K562 (cell line): ENCODE measurements around the gene MBOAT1. TPM values are rescaled to one million over a fixed set of nuclear protein-coding genes. Genes with fewer than 3 reads are reported as not detected.

Experiments used
- ASH1L ChIP-seq: fragments of 450-650 bp; IDR thresholded peaks from 2 replicates; pipeline ENCODE4 v1.6.1; 2018; ENCODE audit warnings: borderline replicate concordance, mild to moderate bottlenecking, low read depth; ENCODE audit not compliant: partially characterized antibody
- CCNT2 ChIP-seq: IDR thresholded peaks from 2 replicates; pipeline ENCODE4 v1.6.1; 2011; ENCODE audit warnings: borderline replicate concordance, low read depth, mild to moderate bottlenecking, moderate library complexity, mixed read lengths, low read length; ENCODE audit not compliant: insufficient read length; ENCODE audit errors: extremely low read depth
- EP300 ChIP-seq: IDR thresholded peaks from 2 replicates; pipeline ENCODE4 v1.6.1; 2012; ENCODE audit warnings: low read length, improper control_type of control experiment
- FOXA1 ChIP-seq: fragments of 450-650 bp; IDR thresholded peaks from 2 replicates; pipeline ENCODE4 v1.6.1; 2016; ENCODE audit warnings: mild to moderate bottlenecking, borderline replicate concordance
- MTA2 ChIP-seq: fragments of 450-650 bp; IDR thresholded peaks from 2 replicates; pipeline ENCODE4 v1.6.1; 2016; ENCODE audit warnings: low read depth
- PRPF4 ChIP-seq: fragments of 200-400 bp; formaldehyde crosslinking; IDR thresholded peaks from one replicate; pipeline ENCODE4 v1.6.1; 2017; ENCODE audit warnings: low read length, low read depth, mild to moderate bottlenecking; ENCODE audit not compliant: insufficient read depth, poor library complexity, severe bottlenecking
- SOX6 ChIP-seq: fragments of 450-650 bp; IDR thresholded peaks from 2 replicates; pipeline ENCODE4 v1.6.1; 2014; ENCODE audit warnings: mild to moderate bottlenecking
- U2AF2 ChIP-seq: fragments of 200-400 bp; formaldehyde crosslinking; optimal IDR thresholded peaks from 2 replicates; pipeline ENCODE3; 2017; ENCODE audit warnings: low read depth, mild to moderate bottlenecking, low read length
- ZNF699 ChIP-seq: fragments of 250-450 bp; sonication (Bioruptor Pico); IDR thresholded peaks from 2 replicates; pipeline ENCODE4 v1.8.0; 2021; ENCODE audit warnings: mild to moderate bottlenecking, moderate library complexity; ENCODE audit not compliant: insufficient replicate concordance
- polyA plus RNA-seq, 8 experiments: library from polyadenylated mRNA; depleted of rRNA in 4 of 8; stranded (reverse) in 5 of 8; unstranded in 3 of 8; fragments of >200 nt; fragmentation: Nextera tagmentation in 2 of 8; fragmentation: Illumina TruSeq in 1 of 8; extraction: Ambion mirVana in 2 of 8; extraction: Trizol in 1 of 8; gene quantifications; 2 replicates each; pipeline versions ENCODE4 v1.2.1 to v1.2.3, GENCODE V29; 2011 to 2014; ENCODE audit warnings: inconsistent platforms in 1 of 8, missing spikeins in 1 of 8
- total RNA-seq, 7 experiments: library from RNA; depleted of rRNA in 6 of 7; stranded (reverse); fragments of >200 nt in 6 of 7; fragmentation: Illumina TruSeq in 2 of 7; extraction: Trizol in 2 of 7; gene quantifications; 2 replicates each; pipeline versions ENCODE4 v1.2.1 to v1.2.3, GENCODE V29; 2011 to 2021; ENCODE audit warnings: low replicate concordance in 1 of 7
- TF ChIP-seq, protein P1 (sequence below), 2 experiments: fragments of 450-650 bp; IDR thresholded peaks; 2 replicates each; pipeline ENCODE4 v1.6.1; 2018; ENCODE audit warnings: mild to moderate bottlenecking in 2 of 2, low read depth in 1 of 2; ENCODE audit not compliant: partially characterized antibody in 2 of 2
- TF ChIP-seq, protein P2 (sequence below): IDR thresholded peaks from 2 replicates; pipeline ENCODE4 v1.6.1; 2011; ENCODE audit warnings: borderline replicate concordance, low read depth, mild to moderate bottlenecking, moderate library complexity, low read length; ENCODE audit not compliant: insufficient read depth, poor library complexity, severe bottlenecking
- TF ChIP-seq, protein P3 (sequence below): fragments of 450-650 bp; IDR thresholded peaks from one replicate; pipeline ENCODE4 v1.6.1; 2018; ENCODE audit warnings: mild to moderate bottlenecking, moderate library complexity; ENCODE audit not compliant: partially characterized antibody
- TF ChIP-seq, protein P4 (sequence below): sonication (generic); formaldehyde crosslinking; IDR thresholded peaks from 2 replicates; pipeline ENCODE4 v1.8.0; 2022; ENCODE audit warnings: mild to moderate bottlenecking, missing genetic modification reagents

Gene MBOAT1
- total and polyA plus RNA-seq, 9 of the 15 experiments (the other 6 are each of a cell fraction or from before 2014, with no cell fraction given): 0.13 to 16.5 (median 10.3) TPM

DNA sequence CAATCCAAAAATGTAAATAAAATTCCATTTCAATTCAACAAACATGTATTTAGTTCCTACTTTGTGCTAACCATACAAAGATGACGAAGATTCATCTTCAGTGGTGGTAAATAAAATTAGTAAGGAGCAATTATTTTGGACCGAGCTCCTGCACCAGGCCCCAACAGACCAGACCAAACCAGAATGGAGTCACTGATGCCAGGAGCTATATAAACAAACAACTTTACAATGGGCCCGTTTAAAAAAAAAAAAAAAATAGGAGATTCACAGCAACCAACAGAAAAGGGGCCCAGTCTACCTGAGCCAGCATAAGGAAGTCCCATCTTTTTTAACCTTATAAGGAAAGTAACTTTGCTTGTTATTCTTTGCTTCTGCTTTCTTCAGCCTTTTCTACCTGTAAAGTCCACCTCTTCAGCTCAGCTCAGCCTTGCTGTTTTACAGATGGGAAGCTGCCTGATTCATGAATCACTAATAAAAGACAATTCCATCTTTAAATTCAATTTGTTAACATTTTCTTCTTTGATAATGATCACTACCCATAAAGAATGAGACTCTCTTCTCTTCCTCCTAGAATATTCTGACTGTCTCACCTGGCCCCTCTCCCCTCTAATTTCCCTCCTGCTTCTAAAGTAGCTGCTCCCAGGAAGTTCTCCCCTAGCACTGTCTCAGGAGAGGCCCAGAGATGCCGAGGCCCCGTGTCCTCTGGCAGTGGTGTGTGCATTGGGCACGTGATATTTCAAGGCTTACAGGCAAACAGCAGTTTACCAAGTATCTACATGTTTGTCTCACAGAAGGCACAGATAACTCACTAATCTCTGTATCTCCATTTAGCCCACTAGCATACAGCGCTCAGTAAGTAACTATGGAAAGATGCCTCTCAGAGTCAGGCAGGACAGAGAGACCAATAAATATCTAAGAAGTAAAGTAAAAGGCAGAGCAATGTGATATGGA lies 8.4 kb downstream of the MBOAT1 start (continued):
- TF ChIP-seq, protein P1, sequence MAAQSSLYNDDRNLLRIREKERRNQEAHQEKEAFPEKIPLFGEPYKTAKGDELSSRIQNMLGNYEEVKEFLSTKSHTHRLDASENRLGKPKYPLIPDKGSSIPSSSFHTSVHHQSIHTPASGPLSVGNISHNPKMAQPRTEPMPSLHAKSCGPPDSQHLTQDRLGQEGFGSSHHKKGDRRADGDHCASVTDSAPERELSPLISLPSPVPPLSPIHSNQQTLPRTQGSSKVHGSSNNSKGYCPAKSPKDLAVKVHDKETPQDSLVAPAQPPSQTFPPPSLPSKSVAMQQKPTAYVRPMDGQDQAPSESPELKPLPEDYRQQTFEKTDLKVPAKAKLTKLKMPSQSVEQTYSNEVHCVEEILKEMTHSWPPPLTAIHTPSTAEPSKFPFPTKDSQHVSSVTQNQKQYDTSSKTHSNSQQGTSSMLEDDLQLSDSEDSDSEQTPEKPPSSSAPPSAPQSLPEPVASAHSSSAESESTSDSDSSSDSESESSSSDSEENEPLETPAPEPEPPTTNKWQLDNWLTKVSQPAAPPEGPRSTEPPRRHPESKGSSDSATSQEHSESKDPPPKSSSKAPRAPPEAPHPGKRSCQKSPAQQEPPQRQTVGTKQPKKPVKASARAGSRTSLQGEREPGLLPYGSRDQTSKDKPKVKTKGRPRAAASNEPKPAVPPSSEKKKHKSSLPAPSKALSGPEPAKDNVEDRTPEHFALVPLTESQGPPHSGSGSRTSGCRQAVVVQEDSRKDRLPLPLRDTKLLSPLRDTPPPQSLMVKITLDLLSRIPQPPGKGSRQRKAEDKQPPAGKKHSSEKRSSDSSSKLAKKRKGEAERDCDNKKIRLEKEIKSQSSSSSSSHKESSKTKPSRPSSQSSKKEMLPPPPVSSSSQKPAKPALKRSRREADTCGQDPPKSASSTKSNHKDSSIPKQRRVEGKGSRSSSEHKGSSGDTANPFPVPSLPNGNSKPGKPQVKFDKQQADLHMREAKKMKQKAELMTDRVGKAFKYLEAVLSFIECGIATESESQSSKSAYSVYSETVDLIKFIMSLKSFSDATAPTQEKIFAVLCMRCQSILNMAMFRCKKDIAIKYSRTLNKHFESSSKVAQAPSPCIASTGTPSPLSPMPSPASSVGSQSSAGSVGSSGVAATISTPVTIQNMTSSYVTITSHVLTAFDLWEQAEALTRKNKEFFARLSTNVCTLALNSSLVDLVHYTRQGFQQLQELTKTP (IDR thresholded peaks at IDR 0.05; ENCODE audit: low read depth in 1 of 2, partially characterized antibody in 2 of 2): no peak
- TF ChIP-seq ZNF699 (no peak), EP300 (no peak), MTA2 (no peak), SOX6 (peak; percentile 31; the same call in 1 of the 2 replicates), ASH1L (no peak), CCNT2 (no peak), PRPF4 (no peak), U2AF2 (no peak), FOXA1 (no peak)
- TF ChIP-seq, protein P2, sequence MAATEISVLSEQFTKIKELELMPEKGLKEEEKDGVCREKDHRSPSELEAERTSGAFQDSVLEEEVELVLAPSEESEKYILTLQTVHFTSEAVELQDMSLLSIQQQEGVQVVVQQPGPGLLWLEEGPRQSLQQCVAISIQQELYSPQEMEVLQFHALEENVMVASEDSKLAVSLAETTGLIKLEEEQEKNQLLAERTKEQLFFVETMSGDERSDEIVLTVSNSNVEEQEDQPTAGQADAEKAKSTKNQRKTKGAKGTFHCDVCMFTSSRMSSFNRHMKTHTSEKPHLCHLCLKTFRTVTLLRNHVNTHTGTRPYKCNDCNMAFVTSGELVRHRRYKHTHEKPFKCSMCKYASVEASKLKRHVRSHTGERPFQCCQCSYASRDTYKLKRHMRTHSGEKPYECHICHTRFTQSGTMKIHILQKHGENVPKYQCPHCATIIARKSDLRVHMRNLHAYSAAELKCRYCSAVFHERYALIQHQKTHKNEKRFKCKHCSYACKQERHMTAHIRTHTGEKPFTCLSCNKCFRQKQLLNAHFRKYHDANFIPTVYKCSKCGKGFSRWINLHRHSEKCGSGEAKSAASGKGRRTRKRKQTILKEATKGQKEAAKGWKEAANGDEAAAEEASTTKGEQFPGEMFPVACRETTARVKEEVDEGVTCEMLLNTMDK: no peak
- TF ChIP-seq, protein P3, sequence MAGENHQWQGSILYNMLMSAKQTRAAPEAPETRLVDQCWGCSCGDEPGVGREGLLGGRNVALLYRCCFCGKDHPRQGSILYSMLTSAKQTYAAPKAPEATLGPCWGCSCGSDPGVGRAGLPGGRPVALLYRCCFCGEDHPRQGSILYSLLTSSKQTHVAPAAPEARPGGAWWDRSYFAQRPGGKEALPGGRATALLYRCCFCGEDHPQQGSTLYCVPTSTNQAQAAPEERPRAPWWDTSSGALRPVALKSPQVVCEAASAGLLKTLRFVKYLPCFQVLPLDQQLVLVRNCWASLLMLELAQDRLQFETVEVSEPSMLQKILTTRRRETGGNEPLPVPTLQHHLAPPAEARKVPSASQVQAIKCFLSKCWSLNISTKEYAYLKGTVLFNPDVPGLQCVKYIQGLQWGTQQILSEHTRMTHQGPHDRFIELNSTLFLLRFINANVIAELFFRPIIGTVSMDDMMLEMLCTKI: no peak
- TF ChIP-seq, protein P4, sequence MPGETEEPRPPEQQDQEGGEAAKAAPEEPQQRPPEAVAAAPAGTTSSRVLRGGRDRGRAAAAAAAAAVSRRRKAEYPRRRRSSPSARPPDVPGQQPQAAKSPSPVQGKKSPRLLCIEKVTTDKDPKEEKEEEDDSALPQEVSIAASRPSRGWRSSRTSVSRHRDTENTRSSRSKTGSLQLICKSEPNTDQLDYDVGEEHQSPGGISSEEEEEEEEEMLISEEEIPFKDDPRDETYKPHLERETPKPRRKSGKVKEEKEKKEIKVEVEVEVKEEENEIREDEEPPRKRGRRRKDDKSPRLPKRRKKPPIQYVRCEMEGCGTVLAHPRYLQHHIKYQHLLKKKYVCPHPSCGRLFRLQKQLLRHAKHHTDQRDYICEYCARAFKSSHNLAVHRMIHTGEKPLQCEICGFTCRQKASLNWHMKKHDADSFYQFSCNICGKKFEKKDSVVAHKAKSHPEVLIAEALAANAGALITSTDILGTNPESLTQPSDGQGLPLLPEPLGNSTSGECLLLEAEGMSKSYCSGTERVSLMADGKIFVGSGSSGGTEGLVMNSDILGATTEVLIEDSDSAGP (CRISPR knock-in tag): no peak
